Neural crest cell (in vitro differentiated cells): Measurements from ENCODE around the gene ERF. TPM values are rescaled to one million over a fixed set of nuclear protein-coding genes. Genes with fewer than 3 reads are reported as not detected.
A peak's percentile ranks its signal among the peaks of the same experiment; 100 is the strongest.

ENCODE experiments used
- DNase-seq: peaks from one replicate; pipeline ENCODE4 v3.0.0; 2021; ENCODE audit warnings: low read depth, mixed read lengths, low spot score
- H3K27ac Mint-ChIP-seq: one replicate; pipeline ENCODE4 v1.8.0; 2021; ENCODE audit warnings: mild to moderate bottlenecking, mixed read lengths; ENCODE audit not compliant: unreplicated experiment
- H3K27me3 Mint-ChIP-seq: 2 replicates; pipeline ENCODE4 v1.8.0; 2021; ENCODE audit warnings: low read depth, mild to moderate bottlenecking, mixed read lengths
- H3K36me3 Mint-ChIP-seq: 2 replicates; pipeline ENCODE4 v1.8.0; 2021; ENCODE audit warnings: low read depth, mild to moderate bottlenecking, mixed read lengths
- H3K4me1 Mint-ChIP-seq: 2 replicates; pipeline ENCODE4 v1.8.0; 2021; ENCODE audit warnings: mixed read lengths
- H3K4me3 Mint-ChIP-seq: one replicate; pipeline ENCODE4 v1.8.0; 2021; ENCODE audit warnings: mild to moderate bottlenecking, mixed read lengths
- H3K9me3 Mint-ChIP-seq: 2 replicates; pipeline ENCODE4 v1.8.0; 2021; ENCODE audit warnings: mixed read lengths
- CTCF ChIP-seq: fragments of 200-600 bp; sonication (generic); conservative IDR thresholded peaks from 2 replicates; pipeline ENCODE4 v1.5.0; 2021; ENCODE audit warnings: antibody characterized with exemption, mild to moderate bottlenecking
- total RNA-seq: library from RNA; stranded (reverse); gene quantifications from 2 replicates; pipeline ENCODE4 v1.2.1, GENCODE V29; 2021

The ERF gene
- total RNA-seq, 1 donor from 2014 or later, result 102 TPM

- no peak for DNase-seq
Observed at GRCh38 chr19:42292963-42293362, 38.0 kb upstream of the ERF start.

GRCh38 chr19:42292042-42292960 is 37.4 kb upstream of the ERF start:
- Mint-ChIP-seq H3K27ac (no peak overlapping the region), H3K27me3 (peaks cover 4% of the 10 kb centered on the region), H3K4me3 (peak overlapping the region; percentile 3), H3K36me3 (peaks cover 9% of the 10 kb centered on the region), H3K4me1 (peaks cover 8% of the 10 kb centered on the region), H3K9me3 (no peaks in the 10 kb centered on the region)
- no peak for TF ChIP-seq CTCF
- DNase-seq, result no peak

More at GRCh38 chr19:42292963-42293362, 38.0 kb upstream of the ERF start:
- H3K4me3 Mint-ChIP-seq, result peak overlapping the region; percentile 44
- no peaks in the 10 kb centered on the region for H3K9me3 Mint-ChIP-seq
- peaks cover 8% of the 10 kb centered on the region for H3K4me1 Mint-ChIP-seq
- peaks cover 9% of the 10 kb centered on the region for H3K36me3 Mint-ChIP-seq
- no peak overlapping the region for H3K27ac Mint-ChIP-seq
- no peak for TF ChIP-seq CTCF
- H3K27me3 Mint-ChIP-seq, result peaks cover 4% of the 10 kb centered on the region

- no peak for DNase-seq
Observed at GRCh38 chr19:42291435-42291810, 36.5 kb upstream of the ERF start.

GRCh38 chr19:42290523-42291434 is 35.9 kb upstream of the ERF start:
- H3K4me1 Mint-ChIP-seq, result peaks cover 13% of the 10 kb centered on the region

More at GRCh38 chr19:42291435-42291810, 36.5 kb upstream of the ERF start:
- Mint-ChIP-seq H3K9me3 (no peaks in the 10 kb centered on the region), H3K27ac (peak overlapping the region; percentile 10), H3K27me3 (peaks cover 2% of the 10 kb centered on the region), H3K36me3 (peaks cover 5% of the 10 kb centered on the region), H3K4me1 (peaks cover 8% of the 10 kb centered on the region), H3K4me3 (peak overlapping the region; percentile 3)
- no peak for TF ChIP-seq CTCF

More at GRCh38 chr19:42290523-42291434, 35.9 kb upstream of the ERF start:
- Mint-ChIP-seq H3K4me3 (no peak overlapping the region), H3K27me3 (no peaks in the 10 kb centered on the region), H3K9me3 (no peaks in the 10 kb centered on the region), H3K27ac (no peak overlapping the region), H3K36me3 (peaks cover 5% of the 10 kb centered on the region)
- TF ChIP-seq CTCF, result peak; percentile 60
- DNase-seq, result peak; percentile 51
